Erythroblast (primary cell): ENCODE results near the gene GIMAP5.

Source experiments
- GATA1 ChIP-seq: IDR thresholded peaks from 2 replicates; pipeline ENCODE4 v1.6.1; 2011; ENCODE audit warnings: low read depth, mild to moderate bottlenecking, control low read depth, low read length, moderate library complexity
- POLR2A ChIP-seq: IDR thresholded peaks from 2 replicates; pipeline ENCODE4 v1.6.1; 2011; ENCODE audit warnings: mild to moderate bottlenecking, low read length

DNA sequence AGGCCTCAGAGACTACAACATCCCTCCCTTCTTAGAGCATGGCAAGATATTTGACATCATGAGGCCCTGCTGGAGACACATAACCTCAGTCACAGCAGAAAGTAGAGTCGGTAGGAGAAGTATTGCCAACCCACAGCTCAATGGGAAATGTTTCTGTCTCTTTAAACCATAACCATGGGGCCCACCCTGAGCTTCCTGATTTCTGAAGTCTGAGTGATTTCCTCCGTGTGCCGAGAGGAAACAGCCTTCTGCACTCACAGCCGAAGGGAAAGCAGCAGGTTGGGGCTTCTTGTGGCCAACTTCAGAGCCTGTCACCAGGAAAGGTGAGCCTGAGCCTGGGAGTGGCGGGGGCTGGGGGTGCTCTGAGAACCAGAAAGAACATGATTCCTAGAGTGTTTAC, 20.9 kb upstream of the GIMAP5 start, which contains the start of gene GIMAP1:
- TF ChIP-seq POLR2A (no peak), GATA1 (no peak)
